Thyroid gland (tissue), 4 donors: ENCODE data around the gene YTHDC1. TPM values are rescaled to one million over a fixed set of nuclear protein-coding genes. Genes with fewer than 3 reads are reported as not detected.

ENCODE experiments used
- DNase-seq, 2 donors: peaks; one replicate each; pipeline ENCODE4 v3.0.0-alpha.2; 2019
- H3K27ac ChIP-seq, 3 donors: fragments of 200-600 bp; sonication (generic); 1 replicate in 2 of 3; 2 replicates in 1 of 3; pipeline ENCODE4 v1.5.1; 2016 to 2019; ENCODE audit warnings: mild to moderate bottlenecking in 1 of 3, moderate library complexity in 1 of 3
- H3K27me3 ChIP-seq: fragments of 200-600 bp; sonication (generic); one replicate; pipeline ENCODE4 v1.5.1; 2019
- H3K36me3 ChIP-seq, 2 donors: fragments of 200-600 bp; sonication (generic); one replicate each; pipeline ENCODE4 v1.5.1; 2016 to 2019
- H3K4me1 ChIP-seq, 2 donors: fragments of 200-600 bp; sonication (generic); one replicate each; pipeline ENCODE4 v1.5.1; 2017 to 2019
- H3K4me3 ChIP-seq, 3 donors: fragments of 200-600 bp; sonication (generic); replicated peaks in 1 of 3; 1 replicate in 2 of 3; 2 replicates in 1 of 3; pipeline ENCODE4 v1.5.1; 2016; ENCODE audit warnings: mild to moderate bottlenecking in 1 of 3
- H3K9me3 ChIP-seq: fragments of 200-600 bp; sonication (generic); one replicate; pipeline ENCODE4 v1.5.1; 2017
- CTCF ChIP-seq, 6 experiments: fragments of 200-600 bp in 3 of 6; fragments of 450-650 bp in 3 of 6; sonication (generic) in 3 of 6; IDR thresholded peaks; one replicate each; pipeline ENCODE4 v1.5.1; 2016 to 2019; ENCODE audit warnings: antibody characterized with exemption in 6 of 6, mild to moderate bottlenecking in 2 of 6, inconsistent platforms in 1 of 6, moderate library complexity in 1 of 6
- POLR2A ChIP-seq, 2 donors: fragments of 450-650 bp; IDR thresholded peaks; one replicate each; pipeline ENCODE4 v1.6.1; 2017; ENCODE audit warnings: antibody characterized with exemption in 2 of 2, mild to moderate bottlenecking in 2 of 2, moderate library complexity in 1 of 2
- WGBS, 2 donors: methylation state at CpG; one replicate each; pipeline ENCODE4 v1.1.5; 2017; 5-methylcytosine and 5-hydroxymethylcytosine counted together
- intact Hi-C: fragments of 100-400 bp; cut with DNase I; formaldehyde crosslinking; loops from one replicate; pipeline ENCODE4 v1.15.1; 2023
- total RNA-seq, 4 donors: library from RNA; depleted of rRNA; stranded (reverse); fragments of >200 nt; gene quantifications; one replicate each; pipeline ENCODE4 v1.2.3, GENCODE V29; 2016

The YTHDC1 gene
- total RNA-seq, 4 donors from 2014 or later: 72.1 to 96.0 (median 83.2) TPM

GRCh38 chr4:68299492-68300457 lies 50.1 kb downstream of the YTHDC1 start:
- Histone ChIP-seq H3K9me3 (no peaks in the 10 kb centered on the region), H3K27ac (no peak overlapping the region), H3K4me1 (no peaks in the 10 kb centered on the region), H3K36me3 (no peaks in the 10 kb centered on the region), H3K4me3 (no peak overlapping the region), H3K27me3 (no peaks in the 10 kb centered on the region)
- intact Hi-C loops: no loop called here
- no peak for TF ChIP-seq POLR2A (IDR thresholded peaks at IDR 0.05)
- no peak for TF ChIP-seq CTCF (IDR thresholded peaks at IDR 0.05)
- WGBS, 2 donors: 76 to 79% methylated on average over 9 of the region's 9 CpGs
- no peak for DNase-seq

- Histone ChIP-seq H3K36me3 (no peaks in the 10 kb centered on the region), H3K27me3 (no peaks in the 10 kb centered on the region), H3K4me1 (no peaks in the 10 kb centered on the region), H3K9me3 (no peaks in the 10 kb centered on the region), H3K4me3 (no peak overlapping the region), H3K27ac (no peak overlapping the region)
- no peak for TF ChIP-seq POLR2A (IDR thresholded peaks at IDR 0.05)
- no peak for TF ChIP-seq CTCF (IDR thresholded peaks at IDR 0.05)
- 92 to 93% methylated on average over 4 of the region's 4 CpGs for WGBS, 2 donors
- DNase-seq: no peak
- intact Hi-C loops: no loop called here
Measured at GRCh38 chr4:68297137-68297536, 52.8 kb downstream of the YTHDC1 start.

- WGBS, 2 donors: 97 to 100% methylated on average over 1 of the region's 1 CpG
- no peaks in the 10 kb centered on the region for H3K36me3 ChIP-seq
- no peak overlapping the region for H3K4me3 ChIP-seq
- DNase-seq: no peak
- no peak overlapping the region for H3K27ac ChIP-seq
- H3K27me3 ChIP-seq: no peaks in the 10 kb centered on the region
- intact Hi-C loops: no loop called here
- H3K9me3 ChIP-seq: no peaks in the 10 kb centered on the region
- H3K4me1 ChIP-seq: no peaks in the 10 kb centered on the region
- TF ChIP-seq POLR2A (IDR thresholded peaks at IDR 0.05) (no peak), CTCF (IDR thresholded peaks at IDR 0.05) (no peak)
Measured at GRCh38 chr4:68291256-68291655, 58.6 kb downstream of the YTHDC1 start.

- no peaks in the 10 kb centered on the region for H3K4me1 ChIP-seq
- no peak overlapping the region for H3K27ac ChIP-seq
- intact Hi-C loops: no loop called here
- TF ChIP-seq CTCF (IDR thresholded peaks at IDR 0.05) (no peak), POLR2A (IDR thresholded peaks at IDR 0.05) (no peak)
- H3K36me3 ChIP-seq: no peaks in the 10 kb centered on the region
- no peaks in the 10 kb centered on the region for H3K27me3 ChIP-seq
- 43 to 60% methylated on average over 2 of the region's 2 CpGs for WGBS, 2 donors
- no peak overlapping the region for H3K4me3 ChIP-seq
- no peaks in the 10 kb centered on the region for H3K9me3 ChIP-seq
- peak in 1 of 2 donors; percentile 6 for DNase-seq
Measured at GRCh38 chr4:68288393-68288740, 61.5 kb downstream of the YTHDC1 start.

GRCh38 chr4:68287704-68288392 lies 62.0 kb downstream of the YTHDC1 start:
- no peak for TF ChIP-seq POLR2A (IDR thresholded peaks at IDR 0.05)
- no peak for TF ChIP-seq CTCF (IDR thresholded peaks at IDR 0.05)
- Histone ChIP-seq H3K4me1 (no peaks in the 10 kb centered on the region), H3K27me3 (no peaks in the 10 kb centered on the region), H3K4me3 (no peak overlapping the region), H3K36me3 (no peaks in the 10 kb centered on the region), H3K9me3 (no peaks in the 10 kb centered on the region), H3K27ac (no peak overlapping the region)
- WGBS, 2 donors: 66 to 74% methylated on average over 3 of the region's 3 CpGs
- intact Hi-C loops: no loop called here
- DNase-seq: no peak
